GM12878 (cell line): ENCODE data around the gene INF2. TPM values are rescaled to one million over a fixed set of nuclear protein-coding genes. Genes with fewer than 3 reads are reported as not detected.

Experiments used
- ATAC-seq: fragments of 200-7000 bp; cut with Tn5 transposase; 3 replicates; pipeline ENCODE4 v1.9.1; 2020; ENCODE audit warnings: mild to moderate bottlenecking, moderate library complexity
- BruUV-seq: library from RNA; stranded (reverse); fragments of 400-500 nt; replicated peaks from 2 replicates; lab custom pipeline; 2021; lab: Mats Ljungman, UMichigan
- CTCF ChIA-PET: fragments of 300-600 bp; sonication (Branson Sonifier 250); formaldehyde crosslinking; extraction: SDS; loops from one replicate; lab custom pipeline; 2021; ENCODE audit warnings: inconsistent platforms; lab: Yijun Ruan, JAX
- POLR2A ChIA-PET: fragments of 350-600 bp; formaldehyde crosslinking; extraction: SDS; loops from one replicate; lab custom pipeline; 2021; ENCODE audit warnings: inconsistent platforms; lab: Charles Lee
- RAD21 ChIA-PET: fragments of 300-600 bp; sonication (Branson Sonifier 250); formaldehyde crosslinking; loops from one replicate; lab custom pipeline; 2023; ENCODE audit warnings: antibody characterized with exemption; ENCODE audit not compliant: unreplicated experiment; lab: Charles Lee
- SMC1A ChIA-PET: fragments of 300-600 bp; sonication (Branson Sonifier 250); formaldehyde crosslinking; loops from one replicate; lab custom pipeline; 2023; ENCODE audit not compliant: unreplicated experiment, uncharacterized antibody; lab: Charles Lee
- DNase-seq: peaks from one replicate; pipeline ENCODE4 v3.0.0-alpha.2; 2011; ENCODE audit warnings: low read depth, low spot score
- FAIRE-seq: peaks from 3 replicates; lab custom pipeline; 2011; peaks lifted over from hg19 to GRCh38; lab: Jason Lieb, UNC
- H2AFZ ChIP-seq: 2 replicates; pipeline ENCODE4 v1.6.0; 2011; ENCODE audit warnings: low read depth, low read length, control low read depth; ENCODE audit not compliant: control insufficient read depth
- H3K27ac ChIP-seq: 2 replicates; pipeline ENCODE4 v1.5.1; 2011; ENCODE audit warnings: control low read depth; ENCODE audit not compliant: control insufficient read depth, insufficient read depth
- H3K27me3 ChIP-seq, 2 experiments: replicated peaks in 1 of 2; 2 replicates each; pipeline versions ENCODE4 v1.6.0 to v1.6.1; 2011; ENCODE audit warnings: low read length in 1 of 2; ENCODE audit not compliant: control insufficient read depth in 2 of 2, insufficient read depth in 2 of 2
- H3K36me3 ChIP-seq, 2 experiments: 2 replicates each; pipeline ENCODE4 v1.5.1; 2011; ENCODE audit warnings: low read length in 1 of 2; ENCODE audit not compliant: control insufficient read depth in 2 of 2, insufficient read depth in 2 of 2
- H3K4me1 ChIP-seq: 2 replicates; pipeline ENCODE4 v1.6.1; 2011; ENCODE audit warnings: mild to moderate bottlenecking, low read length, moderate library complexity, mixed read lengths; ENCODE audit not compliant: control insufficient read depth, insufficient read depth
- H3K4me2 ChIP-seq: 2 replicates; pipeline ENCODE4 v1.6.0; 2011; ENCODE audit warnings: control low read depth; ENCODE audit not compliant: control insufficient read depth, insufficient read depth
- H3K4me3 ChIP-seq: fragments of 200-600 bp; sonication (generic); 2 replicates; pipeline ENCODE4 v1.5.1; 2016
- H3K79me2 ChIP-seq: 2 replicates; pipeline ENCODE4 v1.6.0; 2011; ENCODE audit warnings: low read length; ENCODE audit not compliant: control insufficient read depth, insufficient read depth
- H3K9ac ChIP-seq: 2 replicates; pipeline ENCODE4 v1.8.0; 2011; ENCODE audit warnings: low read length, control low read depth, mixed read lengths; ENCODE audit not compliant: control insufficient read depth, insufficient read depth
- H3K9me3 ChIP-seq: replicated peaks from 3 replicates; pipeline ENCODE4 v1.5.1; 2011; ENCODE audit warnings: mild to moderate bottlenecking, low read length; ENCODE audit not compliant: control insufficient read depth, insufficient read depth
- H4K20me1 ChIP-seq: 2 replicates; pipeline ENCODE4 v1.6.0; 2011; ENCODE audit not compliant: control insufficient read depth, insufficient read depth
- CTCF ChIP-seq, 3 experiments: IDR thresholded peaks in 2 of 3; conservative IDR thresholded peaks in 1 of 3; 2 replicates each; pipeline ENCODE4 v1.5.1; 2011; ENCODE audit warnings: low read depth in 3 of 3, low read length in 3 of 3, mild to moderate bottlenecking in 3 of 3, control low read depth in 2 of 3, moderate library complexity in 2 of 3, inconsistent platforms in 1 of 3, mixed read lengths in 1 of 3; ENCODE audit not compliant: control insufficient read depth in 2 of 3, insufficient read depth in 1 of 3; ENCODE audit errors: extremely low read depth in 1 of 3
- WGBS: methylation state at CpG from one replicate; pipeline ENCODE4 v1.1.6; 2016; ENCODE audit warnings: low lambda C conversion rate; ENCODE audit not compliant: insufficient replicate concordance, insufficient coverage; ENCODE audit errors: missing lambda C conversion rate; 5-methylcytosine and 5-hydroxymethylcytosine counted together
- in situ Hi-C: fragments of 300-500 bp; cut with MboI; formaldehyde crosslinking; loops from 9 replicates; pipeline ENCODE4 v1.14.3; 2018; ENCODE audit warnings: mixed read lengths
- intact Hi-C: fragments of 100-400 bp; cut with micrococcal nuclease; formaldehyde crosslinking; loops from one replicate; pipeline ENCODE4 v1.14.2; 2022; ENCODE audit not compliant: unreplicated experiment
- polyA plus RNA-seq, 11 experiments: library from polyadenylated mRNA; depleted of rRNA in 4 of 11; unstranded in 6 of 11; stranded (reverse) in 5 of 11; fragments of >200 nt; fragmentation: Nextera tagmentation in 4 of 11; fragmentation: Illumina TruSeq in 1 of 11; extraction: Ambion mirVana in 4 of 11; extraction: Trizol in 1 of 11; gene quantifications; 1 replicate in 1 of 11; 2 replicates in 10 of 11; pipeline versions ENCODE4 v1.2.1 to v1.2.3, GENCODE V29; 2011 to 2016; ENCODE audit warnings: inconsistent platforms in 2 of 11, missing spikeins in 2 of 11, low read depth in 1 of 11
- total RNA-seq, 4 experiments: library from RNA; depleted of rRNA in 3 of 4; stranded (reverse); fragments of >200 nt in 3 of 4; fragmentation: Illumina TruSeq in 1 of 4; extraction: Trizol in 1 of 4; gene quantifications; 2 replicates each; pipeline versions ENCODE4 v1.2.1 to v1.2.3, GENCODE V29; 2013 to 2021

Gene INF2
- total and polyA plus RNA-seq, 10 of the 15 experiments (the other 5 are each of a cell fraction or from before 2014, with no cell fraction given) = 0.72 to 43.2 (median 8.3) TPM

GRCh38 chr14:104722938-104723650, 33.7 kb downstream of the INF2 start:
- CTCF ChIA-PET = interaction anchor here (0.6 to 1.2 kb wide), 2 partner anchors 14 to 103 kb away, joined by 4 to 5 read pairs; no protein-coding TSS in a partner anchor
- ATAC-seq (peak; percentile 2; the same call in 1 of the 3 replicates), FAIRE-seq (no peak), DNase-seq (no peak)
- in situ Hi-C loops (no loop called here), intact Hi-C loops (no loop called here)
- 31% methylated on average over 25 of the region's 26 CpGs for WGBS
- Histone ChIP-seq H3K9ac (no peak overlapping the region), H3K4me1 (no peaks in the 10 kb centered on the region), H3K4me2 (peak overlapping the region; percentile 87), H3K27me3 (peaks cover 0 to 4% of the 10 kb centered on the region in 2 experiments; a peak in 1 of 4 replicates), H3K4me3 (no peak overlapping the region; the same call in 1 of the 2 replicates), H3K27ac (no peak overlapping the region), H3K79me2 (no peaks in the 10 kb centered on the region), H4K20me1 (no peaks in the 10 kb centered on the region), H3K36me3 (no peaks in the 10 kb centered on the region), H2AFZ (no peak overlapping the region)
- RAD21 ChIA-PET = no interaction called here
- POLR2A ChIA-PET = no interaction called here
- SMC1A ChIA-PET = no interaction called here
- BruUV-seq = no TSS peak
- no peak for TF ChIP-seq CTCF (IDR thresholded peaks at IDR 0.05 in 2 of 3, conservative IDR thresholded peaks at IDR 0.05 in 1 of 3; ENCODE audit: control insufficient read depth in 2 of 3, extremely low read depth in 1 of 3, insufficient read depth in 1 of 3, low read depth in 3 of 3, low read length in 3 of 3)
- TF ChIP-seq, all 136 proteins: peak for 0
- H3K9me3 ChIP-seq = no peaks in the 10 kb centered on the region
